Kidney epithelial cell (primary cell): ENCODE measurements around the gene NCOA3. TPM values are rescaled to one million over a fixed set of nuclear protein-coding genes. Genes with fewer than 3 reads are reported as not detected.

ENCODE experiments used
- DNase-seq: peaks from one replicate; pipeline ENCODE4 v3.0.0-alpha.2; 2010; ENCODE audit warnings: low read depth
- H3K27me3 ChIP-seq: 2 replicates; pipeline ENCODE4 v1.6.0; 2011; ENCODE audit warnings: low read length; ENCODE audit not compliant: control insufficient read depth, insufficient read depth
- H3K36me3 ChIP-seq: 2 replicates; pipeline ENCODE4 v1.5.1; 2011; ENCODE audit warnings: low read length; ENCODE audit not compliant: control insufficient read depth, insufficient read depth
- H3K4me3 ChIP-seq: 2 replicates; pipeline ENCODE4 v1.5.1; 2011; ENCODE audit warnings: low read depth, mild to moderate bottlenecking, control low read depth, low read length
- CTCF ChIP-seq: IDR thresholded peaks from 2 replicates; pipeline ENCODE4 v1.5.1; 2011; ENCODE audit warnings: mild to moderate bottlenecking, moderate library complexity, low read length, control low read depth, inconsistent platforms; ENCODE audit not compliant: insufficient read depth, poor library complexity, severe bottlenecking
- total RNA-seq: library from RNA; depleted of rRNA; stranded (reverse); fragments of >200 nt; gene quantifications from 2 replicates; pipeline ENCODE4 v1.2.3, GENCODE V29; 2015

The NCOA3 gene
- total RNA-seq, 1 donor from 2014 or later, result 27.3 TPM

DNA sequence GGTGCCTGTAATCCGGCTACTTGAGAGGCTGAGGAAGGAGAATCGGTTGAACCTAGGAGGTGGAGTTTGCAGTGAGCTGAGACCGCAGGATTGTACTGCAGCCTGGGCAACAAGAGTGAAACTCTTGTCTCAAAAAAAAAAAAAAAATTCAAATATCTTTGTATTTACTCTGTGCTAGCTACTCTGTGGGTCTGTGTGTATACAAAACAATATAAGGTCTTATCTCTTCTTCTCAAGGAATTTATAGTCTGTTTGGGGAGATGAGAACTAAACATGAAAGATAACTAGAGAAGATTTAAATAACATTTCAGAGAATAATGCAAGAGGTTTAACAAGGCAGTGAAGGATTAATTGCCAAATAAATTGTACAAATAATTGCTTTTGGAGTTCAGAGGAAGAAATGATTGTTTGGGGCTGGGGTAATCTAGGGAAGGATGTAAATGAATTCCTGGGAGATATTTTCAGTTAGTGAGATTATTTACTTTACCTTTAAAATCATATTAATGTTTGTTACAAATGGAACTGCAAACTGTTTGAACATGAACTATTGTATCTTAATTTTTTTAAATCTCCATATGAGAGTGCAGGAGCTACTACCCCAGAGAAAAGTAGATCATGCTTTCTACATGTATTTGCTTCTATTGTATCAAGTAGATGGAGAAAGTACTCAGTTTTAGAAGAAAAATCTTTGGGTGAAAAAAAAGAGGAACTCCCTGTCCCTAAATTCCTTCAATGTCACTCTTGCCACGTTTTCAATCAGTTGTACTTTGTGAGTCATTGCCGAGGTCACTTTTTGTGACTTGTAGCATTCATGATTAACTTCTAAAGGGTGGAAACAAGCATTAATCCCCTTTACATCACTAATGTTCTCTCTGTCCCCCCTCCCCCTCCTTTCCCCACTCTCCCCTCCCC lies 39.0 kb downstream of the NCOA3 start:
- no peak for TF ChIP-seq CTCF
- no peak overlapping the region for H3K4me3 ChIP-seq
- no peaks in the 10 kb centered on the region for H3K36me3 ChIP-seq
- no peak for DNase-seq
- no peaks in the 10 kb centered on the region for H3K27me3 ChIP-seq

- no peaks in the 10 kb centered on the region for H3K36me3 ChIP-seq
- DNase-seq, result no peak
- TF ChIP-seq CTCF, result no peak
- no peaks in the 10 kb centered on the region for H3K27me3 ChIP-seq
- H3K4me3 ChIP-seq, result no peak overlapping the region
Measured at GRCh38 chr20:47541355-47541922, 39.8 kb downstream of the NCOA3 start.

DNA sequence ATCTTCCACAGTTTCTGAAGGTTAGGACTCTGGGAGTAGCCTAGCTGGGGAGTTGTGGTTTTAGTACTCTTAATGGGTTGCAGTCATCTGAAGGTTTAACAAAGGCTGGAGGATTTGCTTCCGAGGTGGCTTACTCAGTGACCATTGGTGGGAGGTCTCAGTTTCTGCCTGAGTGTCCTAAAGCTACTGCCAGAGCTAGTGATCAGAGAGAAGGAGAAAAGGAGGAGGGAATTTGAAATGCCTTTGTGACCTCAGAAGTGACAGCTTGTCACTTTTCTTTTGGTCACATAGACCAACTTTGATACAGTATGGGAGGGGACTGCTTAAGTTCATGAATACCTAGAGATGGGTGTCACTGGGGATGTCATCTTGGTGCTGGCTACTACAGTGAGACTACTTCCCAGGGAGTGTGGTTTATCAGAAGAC lies 41.3 kb downstream of the NCOA3 start:
- DNase-seq, result no peak
- Histone ChIP-seq H3K36me3 (no peaks in the 10 kb centered on the region), H3K4me3 (no peak overlapping the region), H3K27me3 (no peaks in the 10 kb centered on the region)
- no peak for TF ChIP-seq CTCF

GRCh38 chr20:47544240-47544639 lies 42.6 kb downstream of the NCOA3 start:
- no peak for TF ChIP-seq CTCF
- Histone ChIP-seq H3K36me3 (no peaks in the 10 kb centered on the region), H3K27me3 (no peaks in the 10 kb centered on the region), H3K4me3 (no peak overlapping the region)
- peak; percentile 67 for DNase-seq

DNA sequence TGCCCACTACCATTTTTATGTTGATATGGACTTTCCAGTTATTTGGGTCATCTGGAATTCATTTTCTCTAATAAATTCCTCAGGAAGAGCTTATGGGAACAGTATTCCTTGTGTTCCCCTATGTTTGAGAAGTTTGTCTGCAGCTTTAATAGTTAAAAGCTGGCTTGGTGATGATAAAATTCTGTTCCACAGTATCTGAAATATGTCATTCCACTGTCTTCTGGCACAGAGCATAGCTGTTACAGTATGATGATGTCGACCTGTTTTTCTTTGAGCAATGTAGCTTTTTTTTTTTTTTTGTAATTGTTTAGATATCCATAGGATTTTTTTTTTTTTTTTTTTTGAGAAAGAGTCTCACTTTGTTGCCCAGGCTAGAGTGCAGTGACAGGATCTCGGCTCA lies 43.2 kb downstream of the NCOA3 start:
- no peak for DNase-seq
- no peaks in the 10 kb centered on the region for H3K27me3 ChIP-seq
- no peaks in the 10 kb centered on the region for H3K36me3 ChIP-seq
- no peak overlapping the region for H3K4me3 ChIP-seq
- no peak for TF ChIP-seq CTCF
